Nephron (organoid): ENCODE measurements around the gene LEF1.

Experiments used
- H3K27ac Mint-ChIP-seq, 3 experiments: 2 replicates each; pipeline ENCODE4 v1.8.0; 2020; ENCODE audit warnings: mixed read lengths in 3 of 3, mild to moderate bottlenecking in 2 of 3, moderate library complexity in 1 of 3
- H3K27me3 Mint-ChIP-seq: 2 replicates; pipeline ENCODE4 v1.8.0; 2021; ENCODE audit warnings: low read depth, mild to moderate bottlenecking, moderate library complexity, mixed read lengths
- H3K36me3 Mint-ChIP-seq: 2 replicates; pipeline ENCODE4 v1.8.0; 2020; ENCODE audit warnings: low read depth, mixed read lengths
- H3K4me1 Mint-ChIP-seq: 2 replicates; pipeline ENCODE4 v1.8.0; 2020; ENCODE audit warnings: mixed read lengths
- H3K4me3 Mint-ChIP-seq, 3 experiments: 2 replicates each; pipeline ENCODE4 v1.8.0; 2020; ENCODE audit warnings: mild to moderate bottlenecking in 3 of 3, mixed read lengths in 3 of 3, moderate library complexity in 2 of 3
- H3K9me3 Mint-ChIP-seq: 2 replicates; pipeline ENCODE4 v1.8.0; 2020; ENCODE audit warnings: mixed read lengths
- TF ChIP-seq, protein P1 (sequence below), 3 experiments: fragments of 200-600 bp; sonication (generic); IDR thresholded peaks; one replicate each; pipeline ENCODE4 v1.5.0; 2021; ENCODE audit warnings: antibody characterized with exemption in 3 of 3; ENCODE audit not compliant: unreplicated experiment in 3 of 3

Gene LEF1

DNA sequence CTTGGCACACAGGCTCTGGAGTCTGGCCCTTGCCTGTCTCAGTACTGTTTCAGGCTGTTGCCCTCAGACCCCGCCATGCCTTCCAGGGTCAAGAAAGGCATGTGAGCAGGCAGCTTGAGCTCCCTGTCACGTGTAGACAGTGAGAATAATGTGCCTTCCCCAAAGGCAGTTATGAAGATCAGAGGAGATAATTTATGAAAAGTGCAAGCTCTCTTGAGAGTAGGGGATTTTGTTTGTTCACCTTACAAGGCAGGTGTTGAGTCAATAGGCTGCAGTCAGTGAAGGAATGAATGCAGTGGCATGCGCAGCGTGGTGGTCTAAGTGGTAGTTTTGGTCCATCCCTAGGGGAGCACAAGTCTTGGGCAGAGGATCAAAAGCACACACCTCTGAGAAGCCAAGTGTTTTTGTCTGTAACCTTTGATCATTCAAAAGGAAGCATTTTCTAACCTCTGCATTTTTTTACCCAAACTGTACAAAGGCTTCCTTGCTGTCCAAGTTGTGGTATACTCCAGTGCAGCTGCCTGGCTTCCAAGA is 164.7 kb downstream of the LEF1 start:
- H3K4me3 Mint-ChIP-seq: no peak overlapping the region
- H3K27ac Mint-ChIP-seq: peak overlapping the region in 1 of 3 experiments; percentile 31
- TF ChIP-seq, protein P1, sequence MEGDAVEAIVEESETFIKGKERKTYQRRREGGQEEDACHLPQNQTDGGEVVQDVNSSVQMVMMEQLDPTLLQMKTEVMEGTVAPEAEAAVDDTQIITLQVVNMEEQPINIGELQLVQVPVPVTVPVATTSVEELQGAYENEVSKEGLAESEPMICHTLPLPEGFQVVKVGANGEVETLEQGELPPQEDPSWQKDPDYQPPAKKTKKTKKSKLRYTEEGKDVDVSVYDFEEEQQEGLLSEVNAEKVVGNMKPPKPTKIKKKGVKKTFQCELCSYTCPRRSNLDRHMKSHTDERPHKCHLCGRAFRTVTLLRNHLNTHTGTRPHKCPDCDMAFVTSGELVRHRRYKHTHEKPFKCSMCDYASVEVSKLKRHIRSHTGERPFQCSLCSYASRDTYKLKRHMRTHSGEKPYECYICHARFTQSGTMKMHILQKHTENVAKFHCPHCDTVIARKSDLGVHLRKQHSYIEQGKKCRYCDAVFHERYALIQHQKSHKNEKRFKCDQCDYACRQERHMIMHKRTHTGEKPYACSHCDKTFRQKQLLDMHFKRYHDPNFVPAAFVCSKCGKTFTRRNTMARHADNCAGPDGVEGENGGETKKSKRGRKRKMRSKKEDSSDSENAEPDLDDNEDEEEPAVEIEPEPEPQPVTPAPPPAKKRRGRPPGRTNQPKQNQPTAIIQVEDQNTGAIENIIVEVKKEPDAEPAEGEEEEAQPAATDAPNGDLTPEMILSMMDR (IDR thresholded peaks at IDR 0.05; ENCODE audit: unreplicated experiment in 3 of 3): no peak
- peaks cover 69% of the 10 kb centered on the region for H3K36me3 Mint-ChIP-seq
- peaks cover 15% of the 10 kb centered on the region for H3K4me1 Mint-ChIP-seq
- peaks cover 8% of the 10 kb centered on the region for H3K9me3 Mint-ChIP-seq
- no peaks in the 10 kb centered on the region for H3K27me3 Mint-ChIP-seq

DNA sequence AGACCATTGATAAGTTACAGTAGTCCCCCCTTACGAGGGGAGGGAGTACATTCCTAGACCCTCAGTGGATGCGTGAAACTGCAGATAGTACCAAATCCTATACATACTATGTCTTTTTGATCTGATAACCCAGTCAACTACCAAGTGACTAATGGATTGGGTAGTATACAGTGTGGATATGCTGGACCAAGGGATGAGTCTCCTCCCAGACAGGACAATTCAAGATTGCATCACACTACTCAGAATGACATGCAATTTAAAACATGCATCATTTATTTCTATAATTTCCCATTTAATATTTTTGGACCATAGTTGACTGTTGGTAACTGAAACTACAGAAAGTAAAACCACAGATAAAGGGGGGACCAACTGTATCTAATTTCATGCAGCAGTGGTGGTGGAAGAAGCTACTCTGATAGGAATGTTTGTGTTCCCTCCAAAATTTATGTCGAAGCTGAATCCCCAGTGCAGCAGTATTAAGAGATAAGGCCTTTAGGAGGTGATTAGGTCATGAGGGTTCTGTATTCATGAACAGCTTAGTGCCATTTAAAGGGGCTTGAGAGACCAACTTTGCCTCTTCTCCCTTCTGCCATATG is 167.1 kb downstream of the LEF1 start:
- peaks cover 74% of the 10 kb centered on the region for H3K36me3 Mint-ChIP-seq
- no peak overlapping the region for H3K27ac Mint-ChIP-seq
- H3K4me1 Mint-ChIP-seq: peaks cover 36% of the 10 kb centered on the region
- H3K27me3 Mint-ChIP-seq: no peaks in the 10 kb centered on the region
- TF ChIP-seq, protein P1 (IDR thresholded peaks at IDR 0.05; ENCODE audit: unreplicated experiment in 3 of 3): no peak
- peaks cover 5% of the 10 kb centered on the region for H3K9me3 Mint-ChIP-seq
- no peak overlapping the region for H3K4me3 Mint-ChIP-seq

DNA sequence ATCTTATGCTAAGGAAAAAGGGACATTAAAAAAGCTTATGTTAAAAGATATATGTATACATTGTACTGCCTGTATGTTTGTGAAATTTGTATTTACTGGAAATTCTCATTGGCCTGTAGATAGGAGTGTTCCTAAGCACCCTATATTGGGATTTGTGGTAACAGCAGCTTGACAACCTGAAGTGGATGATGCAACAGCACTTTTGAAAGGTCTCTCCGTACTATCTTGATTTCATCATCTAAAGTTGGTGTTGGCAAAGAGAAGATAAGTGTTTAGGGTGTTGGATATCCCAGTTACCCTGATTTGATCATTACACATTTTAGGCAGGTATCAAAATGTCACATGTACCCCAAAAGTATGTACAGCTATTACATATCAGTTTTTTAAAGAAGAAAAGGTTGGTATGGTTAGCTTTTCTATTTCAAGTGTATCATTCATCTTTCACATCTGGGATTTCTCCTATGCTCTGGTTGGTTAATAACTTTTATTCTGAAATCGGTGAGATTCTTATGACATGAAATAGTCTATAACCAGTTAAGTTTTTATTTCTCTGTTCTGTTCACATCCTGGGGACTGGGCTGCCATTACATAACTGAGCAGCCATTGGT is 168.7 kb downstream of the LEF1 start:
- Mint-ChIP-seq H3K4me3 (no peak overlapping the region), H3K4me1 (peaks cover 39% of the 10 kb centered on the region), H3K27me3 (no peaks in the 10 kb centered on the region), H3K9me3 (peaks cover 5% of the 10 kb centered on the region), H3K27ac (no peak overlapping the region), H3K36me3 (peaks cover 76% of the 10 kb centered on the region)
- TF ChIP-seq, protein P1 (IDR thresholded peaks at IDR 0.05; ENCODE audit: unreplicated experiment in 3 of 3): no peak

- H3K36me3 Mint-ChIP-seq: peaks cover 65% of the 10 kb centered on the region
- peaks cover 5% of the 10 kb centered on the region for H3K9me3 Mint-ChIP-seq
- H3K27me3 Mint-ChIP-seq: no peaks in the 10 kb centered on the region
- peaks cover 48% of the 10 kb centered on the region for H3K4me1 Mint-ChIP-seq
- TF ChIP-seq, protein P1 (IDR thresholded peaks at IDR 0.05; ENCODE audit: unreplicated experiment in 3 of 3): no peak
- peak overlapping the region in 2 of 3 experiments; percentile 56 to 68 for H3K27ac Mint-ChIP-seq
- H3K4me3 Mint-ChIP-seq: no peak overlapping the region
Observed at GRCh38 chr4:107997794-107998193, 170.9 kb downstream of the LEF1 start.
